ENCODE data around the gene NHERF1.

Gene NHERF1

GRCh38 chr17:74733365-74734122 is 14.9 kb upstream of the NHERF1 start:
- no peak for DNase-seq

- DNase-seq: no peak
Measured at GRCh38 chr17:74734256-74734655, 14.2 kb upstream of the NHERF1 start.

- DNase-seq: peak in 1 of 2 experiments; percentile 47
Measured at GRCh38 chr17:74736513-74737298, 11.7 kb upstream of the NHERF1 start, which contains the start of gene RAB37. TSS of gene RAB37 (plus strand) at chr17:74737256. CDS start at chr17:74737273, 17 bp downstream.

- no peak for DNase-seq
Measured at GRCh38 chr17:74737299-74738050, 11.0 kb upstream of the NHERF1 start.

- peak; percentile 60 to 65 for DNase-seq
Measured at GRCh38 chr17:74738051-74738996, 10.1 kb upstream of the NHERF1 start.

- DNase-seq: no peak
Measured at GRCh38 chr17:74739227-74739831, 9.1 kb upstream of the NHERF1 start.

GRCh38 chr17:74740173-74740572 is 8.3 kb upstream of the NHERF1 start:
- DNase-seq: no peak

- no peak for DNase-seq
Measured at GRCh38 chr17:74740641-74741387, 7.6 kb upstream of the NHERF1 start.

DNA sequence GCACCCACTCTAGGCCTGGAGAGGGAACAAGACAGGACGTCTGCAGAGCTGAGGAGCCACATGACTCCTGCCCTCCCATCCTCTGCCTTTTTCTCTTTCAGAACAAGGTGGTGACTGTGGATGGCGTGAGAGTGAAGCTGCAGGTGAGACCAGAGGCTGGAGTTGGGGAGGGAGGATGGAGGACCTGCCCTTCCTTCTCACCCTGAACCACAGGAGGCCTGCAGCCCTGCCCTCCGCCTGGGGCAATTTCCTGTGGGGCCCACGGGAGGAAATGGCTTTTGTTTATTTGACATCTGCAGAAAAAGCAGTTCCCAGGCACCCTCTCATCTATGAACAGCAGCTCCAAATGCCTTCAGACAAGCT is 6.3 kb upstream of the NHERF1 start:
- DNase-seq: peak in 1 of 2 experiments; percentile 39

- no peak for DNase-seq
Measured at GRCh38 chr17:74742978-74743545, 5.4 kb upstream of the NHERF1 start.

GRCh38 chr17:74743755-74744154 is 4.7 kb upstream of the NHERF1 start:
- DNase-seq: no peak

- DNase-seq: no peak
Measured at GRCh38 chr17:74744349-74744713, 4.1 kb upstream of the NHERF1 start.

- peak; percentile 71 to 81 for DNase-seq
Measured at GRCh38 chr17:74744714-74745547, 3.5 kb upstream of the NHERF1 start.

DNA sequence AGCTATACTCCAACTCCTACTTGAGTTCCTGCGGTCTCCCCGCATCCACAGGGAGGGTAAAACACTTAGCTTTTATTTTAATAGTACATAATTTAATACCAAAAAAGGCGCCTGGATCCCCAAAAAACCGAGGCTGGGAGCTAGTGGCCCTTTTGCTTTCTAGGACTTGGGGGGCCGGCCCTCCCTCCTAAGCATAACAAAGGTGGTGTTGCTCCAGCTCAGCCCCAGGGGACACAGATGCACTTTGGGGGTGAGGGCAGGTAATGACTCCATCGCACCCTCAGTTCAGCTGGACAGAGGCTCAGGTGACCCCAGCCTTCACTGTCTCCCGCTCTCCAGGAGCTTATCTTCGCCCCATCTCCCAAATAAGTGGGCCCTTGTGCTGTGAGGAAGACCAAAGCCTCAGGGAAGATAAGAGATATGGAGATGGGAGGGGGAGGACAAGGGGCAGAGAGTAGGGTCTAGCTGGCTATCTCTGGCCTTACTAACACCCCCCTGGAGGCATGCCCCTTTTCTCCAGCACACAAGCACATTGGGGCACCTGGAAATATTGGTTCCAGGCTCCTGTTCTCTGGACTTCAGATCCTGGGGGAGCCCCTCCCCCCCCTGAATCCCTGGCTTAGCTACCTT is 2.8 kb upstream of the NHERF1 start:
- no peak for DNase-seq

DNA sequence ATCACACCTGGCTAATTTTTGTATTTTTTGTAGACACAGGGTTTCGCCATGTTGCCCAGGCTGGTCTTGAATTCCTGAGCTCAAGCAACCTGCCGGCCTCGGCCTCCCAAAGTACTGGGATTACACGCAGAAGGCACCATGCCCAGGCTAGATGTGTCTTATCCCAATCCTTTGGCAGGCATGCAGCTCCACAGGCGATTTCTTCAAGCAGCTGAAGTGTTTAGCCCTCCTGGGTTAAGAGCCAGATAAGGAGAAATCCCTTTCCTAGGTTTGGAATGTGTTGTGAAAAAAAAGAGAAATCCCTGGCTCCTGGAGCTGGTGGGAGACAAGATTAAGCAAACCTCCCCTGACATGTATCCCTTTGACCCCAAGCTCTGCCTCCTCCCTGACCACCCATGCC is 2.1 kb upstream of the NHERF1 start:
- no peak for DNase-seq

- DNase-seq: no peak
Measured at GRCh38 chr17:74746922-74747321, 1.5 kb upstream of the NHERF1 start.

DNA sequence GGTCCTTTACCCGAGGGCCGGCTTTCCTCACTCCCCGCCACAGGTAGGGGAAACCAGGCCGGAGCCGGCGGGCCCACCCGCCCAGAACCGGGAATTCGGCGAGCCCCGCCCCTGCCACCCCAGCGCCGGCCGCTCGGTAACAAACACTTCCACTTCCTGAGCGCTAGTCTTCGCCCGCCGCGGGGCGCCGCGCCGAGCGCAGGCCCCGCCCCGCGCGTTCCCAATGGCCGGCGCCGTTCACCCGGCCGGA is 224 bp upstream of the NHERF1 start:
- DNase-seq: no peak

DNA sequence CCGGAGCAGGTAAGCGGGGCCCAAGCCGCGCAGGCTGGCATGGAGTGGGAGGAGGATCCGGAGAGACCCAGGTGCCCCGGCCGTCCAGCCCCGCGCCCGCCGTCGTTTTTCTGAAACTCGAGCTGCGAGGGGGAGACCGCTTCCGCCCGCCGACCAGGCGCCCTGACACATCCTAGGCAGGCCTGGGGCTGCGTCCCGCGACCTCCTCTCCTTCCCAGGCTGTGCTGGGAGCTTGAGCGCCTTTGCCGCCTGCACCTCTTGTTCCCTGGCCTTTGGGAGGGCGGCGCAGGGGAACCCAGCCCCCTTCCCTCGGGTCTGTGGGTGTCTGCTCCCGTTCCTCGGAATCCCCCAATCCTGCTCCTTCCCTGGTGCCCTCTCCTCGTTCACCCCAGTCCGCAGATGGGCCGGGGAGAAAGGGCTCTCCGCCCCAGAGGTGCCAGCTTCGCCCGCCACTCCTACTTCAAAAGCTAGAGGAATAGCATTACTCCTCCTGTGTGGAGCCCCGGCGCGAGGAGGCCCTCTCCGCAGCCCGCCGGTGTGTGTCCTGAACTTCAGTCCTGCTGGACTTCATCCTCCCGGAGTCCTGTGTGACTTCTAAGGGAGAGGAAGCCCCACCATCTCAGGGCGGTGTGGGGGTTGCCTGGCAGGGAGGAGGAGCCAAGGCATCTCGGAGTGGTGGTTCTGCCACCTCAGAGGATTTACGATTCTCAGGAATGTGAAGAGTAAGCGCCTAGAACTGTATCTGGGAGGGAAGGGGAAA is 1.0 kb downstream of the NHERF1 start:
- peak in 1 of 2 experiments; percentile 38 for DNase-seq

DNA sequence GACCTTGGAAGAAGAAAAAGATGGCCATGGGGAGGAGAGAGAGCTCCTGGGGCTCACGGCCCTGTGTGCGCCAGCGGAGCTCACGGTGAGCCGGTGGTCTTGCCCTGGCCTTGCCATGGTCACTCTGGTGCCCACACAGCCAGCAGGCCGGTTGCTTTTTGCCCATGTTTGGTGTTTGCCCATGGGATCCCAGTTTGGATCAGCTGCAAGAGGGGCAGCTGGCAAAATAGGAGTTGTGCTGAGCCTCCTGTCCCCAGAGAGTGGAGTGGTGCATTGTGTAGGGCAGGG is 1.6 kb downstream of the NHERF1 start:
- no peak for DNase-seq
